SK-N-SH (cell line): ENCODE measurements around the gene GPR55. TPM values are rescaled to one million over a fixed set of nuclear protein-coding genes. Genes with fewer than 3 reads are reported as not detected.

Experiments used
- CTCF ChIA-PET: fragments of 300-600, 350-600 bp; formaldehyde crosslinking; extraction: SDS; loops from one replicate; lab custom pipeline; 2021; lab: Yijun Ruan, JAX
- POLR2A ChIA-PET: fragments of 350-600 bp; sonication (Branson Sonifier 250); formaldehyde crosslinking; extraction: SDS; loops from one replicate; lab custom pipeline; 2020; ENCODE audit warnings: antibody characterized with exemption, inconsistent platforms; lab: Yijun Ruan, JAX
- DNase-seq: peaks from one replicate; pipeline ENCODE4 v3.0.0; 2012
- H2AFZ ChIP-seq: fragments of 200-600 bp; sonication (generic); 2 replicates; pipeline ENCODE4 v1.8.1; 2016; ENCODE audit warnings: antibody characterized with exemption, mild to moderate bottlenecking, low read depth
- H3F3A ChIP-seq: fragments of 200-600 bp; sonication (generic); replicated peaks from 2 replicates; pipeline ENCODE3; 2016; ENCODE audit warnings: antibody characterized with exemption, mild to moderate bottlenecking; ENCODE audit not compliant: insufficient read depth
- H3K27ac ChIP-seq, 2 experiments: fragments of 200-500 bp in 1 of 2; fragments of 200-600 bp in 1 of 2; sonication (Bioruptor generic) in 1 of 2; sonication (generic), shearing (Covaris generic) in 1 of 2; 2 replicates each; pipeline versions ENCODE4 v1.5.1 to v1.6.1; 2014 to 2016; ENCODE audit warnings: low read depth in 2 of 2, inconsistent platforms in 1 of 2, low read length in 1 of 2, mild to moderate bottlenecking in 1 of 2, mixed read lengths in 1 of 2
- H3K27me3 ChIP-seq: fragments of 200-600 bp; sonication (generic), shearing (Covaris generic); 2 replicates; pipeline ENCODE4 v1.6.1; 2016; ENCODE audit warnings: mixed run types; ENCODE audit not compliant: insufficient read depth
- H3K36me3 ChIP-seq, 2 experiments: fragments of 200-500 bp in 1 of 2; fragments of 200-600 bp in 1 of 2; sonication (Bioruptor generic) in 1 of 2; sonication (generic) in 1 of 2; replicated peaks in 1 of 2; 2 replicates each; pipeline versions ENCODE3 to v1.5.1; 2014 to 2016; ENCODE audit warnings: low read length in 1 of 2, mild to moderate bottlenecking in 1 of 2; ENCODE audit not compliant: insufficient read depth in 2 of 2, control insufficient read depth in 1 of 2
- H3K4me1 ChIP-seq, 2 experiments: fragments of 200-500 bp in 1 of 2; fragments of 200-600 bp in 1 of 2; sonication (Bioruptor generic) in 1 of 2; sonication (generic), shearing (Covaris generic) in 1 of 2; 2 replicates each; pipeline versions ENCODE4 v1.5.1 to v1.6.1; 2014 to 2016; ENCODE audit warnings: low read depth in 1 of 2, low read length in 1 of 2, mixed run types in 1 of 2; ENCODE audit not compliant: insufficient read depth in 2 of 2, control insufficient read depth in 1 of 2
- H3K4me2 ChIP-seq: fragments of 200-600 bp; sonication (generic), shearing (Covaris generic); 2 replicates; pipeline ENCODE4 v1.6.1; 2017; ENCODE audit warnings: mixed run types
- H3K4me3 ChIP-seq, 2 experiments: fragments of 200-500 bp in 1 of 2; fragments of 200-600 bp in 1 of 2; sonication (Bioruptor generic) in 1 of 2; sonication (generic), shearing (Covaris generic) in 1 of 2; 2 replicates each; pipeline versions ENCODE4 v1.5.1 to v1.8.1; 2014 to 2016; ENCODE audit warnings: low read depth in 2 of 2, inconsistent platforms in 1 of 2, low read length in 1 of 2, mild to moderate bottlenecking in 1 of 2, mixed read lengths in 1 of 2, moderate library complexity in 1 of 2
- H3K79me2 ChIP-seq: fragments of 200-600 bp; sonication (generic); 2 replicates; pipeline ENCODE4 v1.8.1; 2017; ENCODE audit warnings: mild to moderate bottlenecking; ENCODE audit not compliant: insufficient read depth
- H3K9ac ChIP-seq: fragments of 200-600 bp; sonication (generic); 2 replicates; pipeline ENCODE4 v1.6.1; 2017; ENCODE audit warnings: mixed run types
- H3K9me2 ChIP-seq: fragments of 200-600 bp; sonication (generic); 2 replicates; pipeline ENCODE4 v1.6.1; 2017; ENCODE audit warnings: mixed run types
- H3K9me3 ChIP-seq: fragments of 200-600 bp; sonication (generic); 2 replicates; pipeline ENCODE4 v1.6.1; 2017; ENCODE audit warnings: mixed run types, mild to moderate bottlenecking, moderate library complexity
- H4K20me1 ChIP-seq: fragments of 200-600 bp; sonication (generic); 2 replicates; pipeline ENCODE4 v1.6.1; 2017; ENCODE audit warnings: mild to moderate bottlenecking, mixed run types; ENCODE audit not compliant: insufficient read depth
- EP300 ChIP-seq, 2 experiments: IDR thresholded peaks; 2 replicates each; pipeline versions ENCODE4 v1.4.0 to v1.6.1; 2012; ENCODE audit warnings: borderline replicate concordance in 1 of 2, low read depth in 1 of 2, low read length in 1 of 2
- FOXM1 ChIP-seq: IDR thresholded peaks from 2 replicates; pipeline ENCODE4 v1.4.0; 2012; ENCODE audit warnings: low read depth, mild to moderate bottlenecking
- GATA2 ChIP-seq: sonication (generic); formaldehyde crosslinking; IDR thresholded peaks from 2 replicates; pipeline ENCODE4 v1.5.0; 2020; ENCODE audit warnings: mild to moderate bottlenecking, missing genetic modification reagents
- MEF2A ChIP-seq: IDR thresholded peaks from 2 replicates; pipeline ENCODE4 v1.4.0; 2012; ENCODE audit warnings: low read depth, borderline replicate concordance
- MXI1 ChIP-seq: IDR thresholded peaks from 2 replicates; pipeline ENCODE4 v1.6.1; 2012; ENCODE audit warnings: mild to moderate bottlenecking, low read depth, low read length, improper control_type of control experiment
- POLR2AphosphoS5 ChIP-seq: IDR thresholded peaks from 2 replicates; pipeline ENCODE4 v1.6.1; 2012; ENCODE audit warnings: low read depth, low read length
- RAD21 ChIP-seq: IDR thresholded peaks from 2 replicates; pipeline ENCODE4 v1.6.1; 2012; ENCODE audit warnings: mild to moderate bottlenecking, low read length
- RFX5 ChIP-seq: IDR thresholded peaks from 2 replicates; pipeline ENCODE4 v1.6.1; 2012; ENCODE audit warnings: mild to moderate bottlenecking, improper control_type of control experiment, low read length
- SIN3A ChIP-seq: IDR thresholded peaks from 2 replicates; pipeline ENCODE4 v1.6.1; 2012; ENCODE audit warnings: low read depth, mild to moderate bottlenecking, low read length, moderate library complexity, borderline replicate concordance
- SMC3 ChIP-seq: IDR thresholded peaks from 2 replicates; pipeline ENCODE4 v1.6.1; 2012; ENCODE audit warnings: low read depth, low read length, improper control_type of control experiment
- TAF1 ChIP-seq: IDR thresholded peaks from 2 replicates; pipeline ENCODE4 v1.6.1; 2012; ENCODE audit warnings: low read depth, mild to moderate bottlenecking, low read length, moderate library complexity, borderline replicate concordance
- TEAD4 ChIP-seq: IDR thresholded peaks from 2 replicates; pipeline ENCODE4 v1.4.0; 2012; ENCODE audit warnings: mild to moderate bottlenecking, borderline replicate concordance; ENCODE audit not compliant: insufficient read depth
- ZBTB33 ChIP-seq: IDR thresholded peaks from 2 replicates; pipeline ENCODE4 v1.4.0; 2012; ENCODE audit warnings: low read depth, borderline replicate concordance
- WGBS: methylation state at CpG from one replicate; pipeline ENCODE4 v1.1.6; 2017; ENCODE audit warnings: low lambda C conversion rate; 5-methylcytosine and 5-hydroxymethylcytosine counted together
- polyA plus RNA-seq, 3 experiments: library from polyadenylated mRNA; depleted of rRNA; stranded (reverse); fragments of >200 nt; gene quantifications; 2 replicates each; pipeline ENCODE4 v1.2.3, GENCODE V29; 2012
- TF ChIP-seq, protein P1 (sequence below): fragments of 150-350 bp; IDR thresholded peaks from 2 replicates; pipeline ENCODE4 v1.6.1; 2016; ENCODE audit warnings: mild to moderate bottlenecking, low read depth, low read length

GPR55 gene
- polyA plus RNA-seq, 1 of the 3 experiments (the other 2 are of a cell fraction), result not detected

- no peak overlapping the region for H3K27ac ChIP-seq
- no peak overlapping the region for H3K4me2 ChIP-seq
These were observed 5.4 kb downstream of the GPR55 start for GRCh38 chr2:230919681-230920080.

GRCh38 chr2:230919240-230919639, 5.8 kb downstream of the GPR55 start:
- H3K79me2 ChIP-seq, result no peaks in the 10 kb centered on the region
- no peak overlapping the region for H3K4me3 ChIP-seq
- CTCF ChIA-PET, result interaction anchor here (1.8 kb wide), 1 partner anchor 68 kb away, joined by 10 read pairs; no protein-coding TSS in a partner anchor
- no peak overlapping the region for H3K4me2 ChIP-seq
- no peaks in the 10 kb centered on the region for H3F3A ChIP-seq
- 46% methylated on average over 2 of the region's 2 CpGs for WGBS
- no peaks in the 10 kb centered on the region for H4K20me1 ChIP-seq
- no peaks in the 10 kb centered on the region for H3K4me1 ChIP-seq
- H3K27ac ChIP-seq, result no peak overlapping the region
- peaks cover 5% of the 10 kb centered on the region; the same call in 1 of the 2 replicates for H3K27me3 ChIP-seq
- no peak for TF ChIP-seq MXI1
- TF ChIP-seq RAD21, result no peak
- no peak for TF ChIP-seq SIN3A
- no peak for TF ChIP-seq RFX5
- TF ChIP-seq MEF2A, result no peak
- no peak for TF ChIP-seq TAF1
- no peak for TF ChIP-seq SMC3
- no peak for TF ChIP-seq POLR2AphosphoS5
- TF ChIP-seq, protein P1, sequence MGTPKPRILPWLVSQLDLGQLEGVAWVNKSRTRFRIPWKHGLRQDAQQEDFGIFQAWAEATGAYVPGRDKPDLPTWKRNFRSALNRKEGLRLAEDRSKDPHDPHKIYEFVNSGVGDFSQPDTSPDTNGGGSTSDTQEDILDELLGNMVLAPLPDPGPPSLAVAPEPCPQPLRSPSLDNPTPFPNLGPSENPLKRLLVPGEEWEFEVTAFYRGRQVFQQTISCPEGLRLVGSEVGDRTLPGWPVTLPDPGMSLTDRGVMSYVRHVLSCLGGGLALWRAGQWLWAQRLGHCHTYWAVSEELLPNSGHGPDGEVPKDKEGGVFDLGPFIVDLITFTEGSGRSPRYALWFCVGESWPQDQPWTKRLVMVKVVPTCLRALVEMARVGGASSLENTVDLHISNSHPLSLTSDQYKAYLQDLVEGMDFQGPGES, result no peak
- no peak for TF ChIP-seq ZBTB33
- TF ChIP-seq GATA2 (CRISPR knock-in tag), result no peak
- TF ChIP-seq EP300 (IDR thresholded peaks at IDR 0.05; ENCODE audit: borderline replicate concordance in 1 of 2, low read depth in 1 of 2, low read length in 1 of 2), result no peak
- TF ChIP-seq, all 33 proteins: peak for 0
- Histone ChIP-seq H3K36me3 (no peaks in the 10 kb centered on the region), H3K9ac (no peak overlapping the region), H3K9me3 (no peaks in the 10 kb centered on the region), H2AFZ (no peak overlapping the region), H3K9me2 (no peaks in the 10 kb centered on the region)
- POLR2A ChIA-PET, result no interaction called here
- DNase-seq, result no peak

More at GRCh38 chr2:230919681-230920080, 5.4 kb downstream of the GPR55 start:
- Histone ChIP-seq H3K9me3 (no peaks in the 10 kb centered on the region), H2AFZ (no peak overlapping the region), H3K9ac (no peak overlapping the region), H3F3A (no peaks in the 10 kb centered on the region), H3K4me3 (no peak overlapping the region), H4K20me1 (no peaks in the 10 kb centered on the region), H3K79me2 (no peaks in the 10 kb centered on the region), H3K27me3 (peaks cover 4% of the 10 kb centered on the region; the same call in 1 of the 2 replicates), H3K4me1 (no peaks in the 10 kb centered on the region), H3K36me3 (no peaks in the 10 kb centered on the region), H3K9me2 (no peaks in the 10 kb centered on the region)
- CTCF ChIA-PET, result no interaction called here
- DNase-seq, result no peak
- TF ChIP-seq TEAD4 (no peak), FOXM1 (no peak)
- POLR2A ChIA-PET, result no interaction called here
- WGBS, result 56% methylated on average over 2 of the region's 2 CpGs
